HFFc6 (cell line): ENCODE measurements around the gene OTOA. TPM values are rescaled to one million over a fixed set of nuclear protein-coding genes. Genes with fewer than 3 reads are reported as not detected.
"Not testable (repeated sequence)": the region's sequence is repeated elsewhere in the genome, so short reads cannot be mapped to it uniquely, and the experiment has no call there.

Source experiments
- DNase-seq: peaks from one replicate; pipeline ENCODE4 v3.0.0-alpha.2; 2018
- H3K27ac Mint-ChIP-seq: 2 replicates; pipeline ENCODE4 v1.8.0; 2020; ENCODE audit warnings: mild to moderate bottlenecking, mixed read lengths
- H3K27me3 Mint-ChIP-seq: 2 replicates; pipeline ENCODE4 v1.8.0; 2021; ENCODE audit warnings: mild to moderate bottlenecking, moderate library complexity, mixed read lengths; ENCODE audit not compliant: insufficient read depth
- H3K36me3 Mint-ChIP-seq: 2 replicates; pipeline ENCODE4 v1.8.0; 2021; ENCODE audit warnings: low read depth, mixed read lengths
- H3K4me1 Mint-ChIP-seq: 2 replicates; pipeline ENCODE4 v1.8.0; 2020; ENCODE audit warnings: low read depth, mixed read lengths
- H3K4me3 Mint-ChIP-seq: 2 replicates; pipeline ENCODE4 v1.8.0; 2020; ENCODE audit warnings: mild to moderate bottlenecking, moderate library complexity, mixed read lengths
- H3K9me3 Mint-ChIP-seq: 2 replicates; pipeline ENCODE4 v1.8.0; 2020; ENCODE audit warnings: mild to moderate bottlenecking, mixed read lengths
- total RNA-seq, 6 experiments: library from RNA; stranded (reverse); fragmentation: NEBNext Ultra II Directional; extraction: Animal tissue kit (Norgen Biotek cat#: 25700); gene quantifications; 2 replicates in 1 of 6; 3 replicates in 5 of 6; pipeline ENCODE4 v1.2.3, GENCODE V29; 2021
- TF ChIP-seq, protein P1 (sequence below): fragments of 200-600 bp; sonication (generic); IDR thresholded peaks from 2 replicates; pipeline ENCODE4 v1.5.0; 2021; ENCODE audit warnings: antibody characterized with exemption, mild to moderate bottlenecking

The OTOA gene
- total RNA-seq, 6 experiments from 2014 or later: not detected

- no peaks in the 10 kb centered on the region for H3K36me3 Mint-ChIP-seq
- no peak for DNase-seq
- peaks cover 5% of the 10 kb centered on the region for H3K27me3 Mint-ChIP-seq
- H3K4me3 Mint-ChIP-seq: no peak overlapping the region
- no peaks in the 10 kb centered on the region for H3K9me3 Mint-ChIP-seq
- H3K4me1 Mint-ChIP-seq: peaks cover 8% of the 10 kb centered on the region
- H3K27ac Mint-ChIP-seq: no peak overlapping the region
- TF ChIP-seq, protein P1, sequence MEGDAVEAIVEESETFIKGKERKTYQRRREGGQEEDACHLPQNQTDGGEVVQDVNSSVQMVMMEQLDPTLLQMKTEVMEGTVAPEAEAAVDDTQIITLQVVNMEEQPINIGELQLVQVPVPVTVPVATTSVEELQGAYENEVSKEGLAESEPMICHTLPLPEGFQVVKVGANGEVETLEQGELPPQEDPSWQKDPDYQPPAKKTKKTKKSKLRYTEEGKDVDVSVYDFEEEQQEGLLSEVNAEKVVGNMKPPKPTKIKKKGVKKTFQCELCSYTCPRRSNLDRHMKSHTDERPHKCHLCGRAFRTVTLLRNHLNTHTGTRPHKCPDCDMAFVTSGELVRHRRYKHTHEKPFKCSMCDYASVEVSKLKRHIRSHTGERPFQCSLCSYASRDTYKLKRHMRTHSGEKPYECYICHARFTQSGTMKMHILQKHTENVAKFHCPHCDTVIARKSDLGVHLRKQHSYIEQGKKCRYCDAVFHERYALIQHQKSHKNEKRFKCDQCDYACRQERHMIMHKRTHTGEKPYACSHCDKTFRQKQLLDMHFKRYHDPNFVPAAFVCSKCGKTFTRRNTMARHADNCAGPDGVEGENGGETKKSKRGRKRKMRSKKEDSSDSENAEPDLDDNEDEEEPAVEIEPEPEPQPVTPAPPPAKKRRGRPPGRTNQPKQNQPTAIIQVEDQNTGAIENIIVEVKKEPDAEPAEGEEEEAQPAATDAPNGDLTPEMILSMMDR: no peak
These were observed 3.0 kb downstream of the OTOA start for GRCh38 chr16:21666772-21667171.

GRCh38 chr16:21667575-21667974 lies 3.8 kb downstream of the OTOA start:
- no peak for DNase-seq
- TF ChIP-seq, protein P1: no peak
- Mint-ChIP-seq H3K36me3 (no peaks in the 10 kb centered on the region), H3K4me3 (no peak overlapping the region), H3K4me1 (peaks cover 6% of the 10 kb centered on the region; the same call in 1 of the 2 replicates), H3K27me3 (peaks cover 4% of the 10 kb centered on the region), H3K9me3 (no peaks in the 10 kb centered on the region), H3K27ac (no peak overlapping the region)

DNA sequence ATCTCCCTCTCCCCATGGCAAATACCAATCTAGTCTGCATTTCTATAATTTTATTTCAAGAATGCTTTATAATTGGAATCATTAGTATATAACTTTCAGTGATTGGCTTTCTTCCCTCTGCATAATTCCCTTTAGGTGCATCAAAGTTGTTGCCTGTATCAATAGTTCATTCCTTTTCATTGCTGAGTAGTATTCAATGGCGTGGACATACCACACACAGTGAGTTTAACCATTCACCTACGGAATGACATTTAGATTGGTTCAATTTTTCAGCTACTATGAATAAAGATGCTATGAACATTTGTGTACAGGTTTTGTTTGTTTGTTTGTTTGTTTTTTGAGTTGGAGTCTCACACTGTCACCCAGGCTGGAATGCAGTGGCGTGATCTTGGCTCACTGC lies 9.7 kb downstream of the OTOA start:
- H3K36me3 Mint-ChIP-seq: no peaks in the 10 kb centered on the region
- H3K9me3 Mint-ChIP-seq: no peaks in the 10 kb centered on the region
- no peak for DNase-seq
- H3K4me3 Mint-ChIP-seq: no peak overlapping the region
- TF ChIP-seq, protein P1: no peak
- no peak overlapping the region for H3K27ac Mint-ChIP-seq
- peaks cover 20% of the 10 kb centered on the region for H3K27me3 Mint-ChIP-seq
- H3K4me1 Mint-ChIP-seq: peaks cover 6% of the 10 kb centered on the region; the same call in 1 of the 2 replicates

DNA sequence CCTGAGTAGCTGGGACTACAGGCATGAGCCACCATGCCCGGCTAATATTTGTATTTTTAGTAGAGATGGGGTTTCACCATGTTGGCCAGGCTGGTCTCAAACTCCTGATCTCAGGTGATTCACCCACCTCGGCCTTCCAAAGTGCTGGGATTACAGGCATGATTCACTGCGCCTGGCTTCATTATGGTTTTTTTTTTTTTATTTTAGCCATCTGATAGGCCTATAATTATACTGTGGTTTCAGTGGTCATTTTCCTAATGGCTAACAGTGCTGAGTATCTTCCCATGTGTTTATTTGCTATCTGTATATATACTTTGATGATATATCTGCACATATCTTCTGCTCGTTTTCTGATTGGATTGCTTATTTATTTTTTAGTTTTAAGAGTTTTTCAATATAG lies 10.7 kb downstream of the OTOA start:
- not testable (repeated sequence) for H3K9me3 Mint-ChIP-seq, DNase-seq, H3K36me3 Mint-ChIP-seq, H3K4me3 Mint-ChIP-seq, H3K27ac Mint-ChIP-seq, H3K4me1 Mint-ChIP-seq
- peaks cover 24% of the 10 kb centered on the region for H3K27me3 Mint-ChIP-seq

GRCh38 chr16:21680714-21681113 lies 16.9 kb downstream of the OTOA start:
- peaks cover 18% of the 10 kb centered on the region for H3K27me3 Mint-ChIP-seq
- not testable (repeated sequence) for H3K27ac Mint-ChIP-seq, H3K9me3 Mint-ChIP-seq, H3K36me3 Mint-ChIP-seq, H3K4me3 Mint-ChIP-seq, H3K4me1 Mint-ChIP-seq, DNase-seq

- peaks cover 20% of the 10 kb centered on the region for H3K27me3 Mint-ChIP-seq
- no peak for DNase-seq
- no peak overlapping the region for H3K4me3 Mint-ChIP-seq
- TF ChIP-seq, protein P1: no peak
- H3K27ac Mint-ChIP-seq: no peak overlapping the region
- no peaks in the 10 kb centered on the region for H3K4me1 Mint-ChIP-seq
- H3K9me3 Mint-ChIP-seq: no peaks in the 10 kb centered on the region
- H3K36me3 Mint-ChIP-seq: no peaks in the 10 kb centered on the region
These were observed 19.4 kb downstream of the OTOA start for GRCh38 chr16:21683184-21683583.

GRCh38 chr16:21684199-21684598 lies 20.4 kb downstream of the OTOA start:
- Mint-ChIP-seq H3K36me3 (no peaks in the 10 kb centered on the region), H3K4me3 (no peak overlapping the region), H3K27me3 (peaks cover 18% of the 10 kb centered on the region), H3K4me1 (no peaks in the 10 kb centered on the region), H3K9me3 (no peaks in the 10 kb centered on the region), H3K27ac (no peak overlapping the region)
- DNase-seq: no peak
- TF ChIP-seq, protein P1: peak; percentile 73
